Caco-2 (cell line): Measurements from ENCODE around the gene SNX5. TPM values are rescaled to one million over a fixed set of nuclear protein-coding genes. Genes with fewer than 3 reads are reported as not detected.

Experiments used
- BruUV-seq: library from RNA; stranded (reverse); fragments of 400-500 nt; replicated peaks from 2 replicates; lab custom pipeline; 2021; lab: Mats Ljungman, UMichigan
- CTCF ChIA-PET: fragments of 300-600 bp; sonication (Branson Sonifier 250); formaldehyde crosslinking; loops from one replicate; lab custom pipeline; 2022; ENCODE audit warnings: antibody characterized with exemption; lab: Charles Lee
- POLR2A ChIA-PET: fragments of 300-600 bp; sonication (Branson Sonifier 250); formaldehyde crosslinking; loops from one replicate; lab custom pipeline; 2022; ENCODE audit warnings: antibody characterized with exemption; lab: Charles Lee
- DNase-seq, 2 experiments: peaks; one replicate each; pipeline versions ENCODE4 v3.0.0 to v3.0.0-alpha.2; 2020 to 2022
- H3K27me3 ChIP-seq: replicated peaks from 2 replicates; pipeline ENCODE4 v1.6.0; 2011; ENCODE audit warnings: low read length; ENCODE audit not compliant: control insufficient read depth, insufficient read depth
- H3K36me3 ChIP-seq: 2 replicates; pipeline ENCODE4 v1.5.1; 2011; ENCODE audit warnings: low read length; ENCODE audit not compliant: control insufficient read depth, insufficient read depth
- H3K4me1 ChIP-seq: fragments of 250-450 bp; sonication (Bioruptor Pico); 2 replicates; pipeline ENCODE4 v1.5.1; 2020; ENCODE audit warnings: mild to moderate bottlenecking
- H3K4me3 ChIP-seq: 2 replicates; pipeline ENCODE4 v1.5.1; 2011; ENCODE audit warnings: low read depth, mild to moderate bottlenecking, control low read depth, low read length
- H3K9me3 ChIP-seq: fragments of 250-450 bp; sonication (Bioruptor Pico); 2 replicates; pipeline ENCODE4 v1.5.1; 2020; ENCODE audit warnings: mild to moderate bottlenecking, moderate library complexity
- H3K27ac Mint-ChIP-seq: one replicate; pipeline ENCODE4 v1.8.0; 2022; ENCODE audit warnings: mixed read lengths; ENCODE audit not compliant: unreplicated experiment
- H3K27me3 Mint-ChIP-seq: one replicate; pipeline ENCODE4 v1.8.0; 2022; ENCODE audit warnings: mixed read lengths; ENCODE audit not compliant: insufficient read depth, unreplicated experiment
- H3K36me3 Mint-ChIP-seq: one replicate; pipeline ENCODE4 v1.8.0; 2022; ENCODE audit warnings: mild to moderate bottlenecking, mixed read lengths; ENCODE audit not compliant: insufficient read depth, unreplicated experiment
- H3K4me1 Mint-ChIP-seq: one replicate; pipeline ENCODE4 v1.8.0; 2022; ENCODE audit warnings: low read depth, mixed read lengths; ENCODE audit not compliant: unreplicated experiment
- H3K4me3 Mint-ChIP-seq: one replicate; pipeline ENCODE4 v1.8.0; 2022; ENCODE audit warnings: mild to moderate bottlenecking, moderate library complexity, mixed read lengths; ENCODE audit not compliant: unreplicated experiment
- H3K9me3 Mint-ChIP-seq: one replicate; pipeline ENCODE4 v1.8.0; 2022; ENCODE audit warnings: mixed read lengths; ENCODE audit not compliant: unreplicated experiment
- CTCF ChIP-seq, 2 experiments: fragments of 200-600 bp in 1 of 2; IDR thresholded peaks; 1 replicate in 1 of 2; 2 replicates in 1 of 2; pipeline versions ENCODE4 v1.5.1 to v1.8.0; 2011 to 2022; ENCODE audit warnings: antibody characterized with exemption in 1 of 2, control low read depth in 1 of 2, inconsistent platforms in 1 of 2, low read depth in 1 of 2, low read length in 1 of 2, mild to moderate bottlenecking in 1 of 2, moderate library complexity in 1 of 2; ENCODE audit not compliant: insufficient read depth in 1 of 2, severe bottlenecking in 1 of 2, unreplicated experiment in 1 of 2
- intact Hi-C: fragments of 100-400 bp; cut with micrococcal nuclease; formaldehyde crosslinking; loops from one replicate; pipeline ENCODE4 v1.10.0; 2022; ENCODE audit not compliant: unreplicated experiment
- total RNA-seq: library from RNA; stranded (reverse); gene quantifications from 2 replicates; pipeline ENCODE4 v1.2.3, GENCODE V29; 2022

Gene SNX5
- total RNA-seq, 1 experiment from 2014 or later, result 299 TPM

- Histone ChIP-seq H3K9me3 (no peaks in the 10 kb centered on the region), H3K36me3 (no peaks in the 10 kb centered on the region), H3K4me3 (no peak overlapping the region), H3K27me3 (no peaks in the 10 kb centered on the region; the same call in 1 of the 2 replicates), H3K4me1 (no peaks in the 10 kb centered on the region)
- POLR2A ChIA-PET, result no interaction called here
- BruUV-seq, result no TSS peak
- no peaks in the 10 kb centered on the region for H3K27me3 Mint-ChIP-seq
- H3K36me3 Mint-ChIP-seq, result peaks cover 4% of the 10 kb centered on the region
- no peak for TF ChIP-seq CTCF (IDR thresholded peaks at IDR 0.05; ENCODE audit: insufficient read depth in 1 of 2, low read depth in 1 of 2, low read length in 1 of 2, severe bottlenecking in 1 of 2, unreplicated experiment in 1 of 2)
- no peak for DNase-seq
- peaks cover 7% of the 10 kb centered on the region for H3K9me3 Mint-ChIP-seq
- H3K27ac Mint-ChIP-seq, result no peak overlapping the region
- H3K4me1 Mint-ChIP-seq, result peaks cover 7% of the 10 kb centered on the region
- intact Hi-C loops, result no loop called here
- CTCF ChIA-PET, result no interaction called here
- no peak overlapping the region for H3K4me3 Mint-ChIP-seq
Measured at GRCh38 chr20:17911927-17912326, 56.7 kb downstream of the SNX5 start.

GRCh38 chr20:17910828-17911294 lies 57.7 kb downstream of the SNX5 start:
- Mint-ChIP-seq H3K9me3 (peaks cover 7% of the 10 kb centered on the region), H3K36me3 (peaks cover 4% of the 10 kb centered on the region), H3K4me3 (no peak overlapping the region), H3K27ac (no peak overlapping the region), H3K4me1 (peaks cover 7% of the 10 kb centered on the region), H3K27me3 (no peaks in the 10 kb centered on the region)
- ChIA-PET POLR2A (no interaction called here), CTCF (no interaction called here)
- no peak for DNase-seq
- TF ChIP-seq CTCF (IDR thresholded peaks at IDR 0.05; ENCODE audit: insufficient read depth in 1 of 2, low read depth in 1 of 2, low read length in 1 of 2, severe bottlenecking in 1 of 2, unreplicated experiment in 1 of 2), result no peak
- H3K4me1 ChIP-seq, result no peaks in the 10 kb centered on the region
- intact Hi-C loops, result no loop called here
- BruUV-seq, result no TSS peak
- no peaks in the 10 kb centered on the region for H3K36me3 ChIP-seq
- H3K4me3 ChIP-seq, result no peak overlapping the region
- no peaks in the 10 kb centered on the region for H3K9me3 ChIP-seq
- no peaks in the 10 kb centered on the region; the same call in 1 of the 2 replicates for H3K27me3 ChIP-seq

- ChIA-PET POLR2A (no interaction called here), CTCF (no interaction called here)
- Histone ChIP-seq H3K9me3 (no peaks in the 10 kb centered on the region), H3K27me3 (no peaks in the 10 kb centered on the region; the same call in 1 of the 2 replicates), H3K4me3 (no peak overlapping the region), H3K4me1 (no peaks in the 10 kb centered on the region), H3K36me3 (no peaks in the 10 kb centered on the region)
- intact Hi-C loops, result no loop called here
- peaks cover 7% of the 10 kb centered on the region for H3K4me1 Mint-ChIP-seq
- H3K4me3 Mint-ChIP-seq, result no peak overlapping the region
- no peak overlapping the region for H3K27ac Mint-ChIP-seq
- peaks cover 4% of the 10 kb centered on the region for H3K36me3 Mint-ChIP-seq
- no peak for DNase-seq
- TF ChIP-seq CTCF (IDR thresholded peaks at IDR 0.05; ENCODE audit: insufficient read depth in 1 of 2, low read depth in 1 of 2, low read length in 1 of 2, severe bottlenecking in 1 of 2, unreplicated experiment in 1 of 2), result no peak
- peaks cover 7% of the 10 kb centered on the region for H3K9me3 Mint-ChIP-seq
- H3K27me3 Mint-ChIP-seq, result no peaks in the 10 kb centered on the region
- no TSS peak for BruUV-seq
Measured at GRCh38 chr20:17909869-17910321, 58.7 kb downstream of the SNX5 start.
